Measurements from ENCODE around the gene S100A10. TPM values are rescaled to one million over a fixed set of nuclear protein-coding genes. Genes with fewer than 3 reads are reported as not detected.
A peak's percentile ranks its signal among the peaks of the same experiment; 100 is the strongest.

Gene S100A10
- total RNA-seq, 6 experiments from 2014 or later: 390 to 518 (median 442) TPM

- no peaks in the 10 kb centered on the region for H3K36me3 Mint-ChIP-seq (ENCODE audit: low read depth)
- peaks cover 6% of the 10 kb centered on the region for H3K27me3 Mint-ChIP-seq (ENCODE audit: insufficient read depth)
- TF ChIP-seq CTCF (IDR thresholded peaks at IDR 0.05): peak; percentile 90
- H3K4me1 Mint-ChIP-seq (ENCODE audit: low read depth): peaks cover 7% of the 10 kb centered on the region
- DNase-seq: peak; percentile 39
- H3K27ac Mint-ChIP-seq: no peak overlapping the region
- no peaks in the 10 kb centered on the region for H3K9me3 Mint-ChIP-seq
- no peak overlapping the region for H3K4me3 Mint-ChIP-seq
These were observed 59.6 kb downstream of the S100A10 start for GRCh38 chr1:151934048-151934493.

Other genes with a start within 250 kb of the S100A10 start
- gene MRPL9, start 230.4 kb downstream of the S100A10 start, total RNA-seq (2021; fragmentation: NEBNext Ultra II Directional; extraction: Animal tissue kit (Norgen Biotek cat#: 25700)): 100 to 1,000 TPM in 2 of 6 experiments, 10 to 100 TPM in 4; 91.4 to 116 (median 96.2) TPM
- gene TDRKH, start 203.4 kb downstream of the S100A10 start, total RNA-seq (2021; fragmentation: NEBNext Ultra II Directional; extraction: Animal tissue kit (Norgen Biotek cat#: 25700)): 1 to 10 TPM; 1.1 to 2.0 (median 1.5) TPM
- not detected for gene LINGO4, start 188.4 kb downstream of the S100A10 start, total RNA-seq (2021; fragmentation: NEBNext Ultra II Directional; extraction: Animal tissue kit (Norgen Biotek cat#: 25700))
- not detected for gene RORC, start 162.1 kb downstream of the S100A10 start, total RNA-seq (2021; fragmentation: NEBNext Ultra II Directional; extraction: Animal tissue kit (Norgen Biotek cat#: 25700))
- gene C2CD4D, start 154.0 kb downstream of the S100A10 start, total RNA-seq (2021; fragmentation: NEBNext Ultra II Directional; extraction: Animal tissue kit (Norgen Biotek cat#: 25700)): not detected
- gene THEM5, start 140.1 kb downstream of the S100A10 start, total RNA-seq (2021; fragmentation: NEBNext Ultra II Directional; extraction: Animal tissue kit (Norgen Biotek cat#: 25700)): not detected
- 10 to 100 TPM in 1 of 6 experiments, 1 to 10 TPM in 5; 8.0 to 10.1 (median 9.3) TPM for gene THEM4, start 84.3 kb downstream of the S100A10 start, total RNA-seq (2021; fragmentation: NEBNext Ultra II Directional; extraction: Animal tissue kit (Norgen Biotek cat#: 25700))
- 1,000 to 10,000 TPM; 1,164 to 1,256 (median 1,179) TPM for gene S100A11, start 43.1 kb upstream of the S100A10 start, total RNA-seq (2021; fragmentation: NEBNext Ultra II Directional; extraction: Animal tissue kit (Norgen Biotek cat#: 25700))
- not detected for gene TCHHL1, start 95.2 kb upstream of the S100A10 start, total RNA-seq (2021; fragmentation: NEBNext Ultra II Directional; extraction: Animal tissue kit (Norgen Biotek cat#: 25700))
- gene TCHH, start 121.6 kb upstream of the S100A10 start, total RNA-seq (2021; fragmentation: NEBNext Ultra II Directional; extraction: Animal tissue kit (Norgen Biotek cat#: 25700)): under 1 TPM in 2 of 6 experiments, not detected in 4; 0.03 to 0.05 TPM
- gene RPTN, start 165.4 kb upstream of the S100A10 start, total RNA-seq (2021; fragmentation: NEBNext Ultra II Directional; extraction: Animal tissue kit (Norgen Biotek cat#: 25700)): not detected
- not detected for gene HRNR, start 230.3 kb upstream of the S100A10 start, total RNA-seq (2021; fragmentation: NEBNext Ultra II Directional; extraction: Animal tissue kit (Norgen Biotek cat#: 25700))

All from HFFc6 (cell line).